Measurements from ENCODE around the gene BTN3A1.

The BTN3A1 gene

DNA sequence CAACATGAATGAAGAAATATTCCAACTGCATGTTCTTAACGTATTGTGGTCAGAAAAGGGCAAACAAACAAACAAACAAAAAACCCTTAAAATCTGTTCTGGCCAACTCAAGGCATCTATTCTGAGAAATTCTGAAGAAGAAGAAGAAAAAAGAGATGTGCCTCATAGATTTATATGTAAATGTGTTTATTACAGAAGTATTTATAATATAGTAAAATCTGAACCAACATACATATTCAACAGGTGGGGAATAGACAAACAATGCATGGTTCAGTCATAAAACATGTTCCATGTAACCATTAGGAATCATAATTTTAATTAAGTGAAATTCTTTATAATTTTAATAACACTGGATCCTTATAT, 36.5 kb upstream of the BTN3A1 start:
- ATAC-seq, result no peak
- TF ChIP-seq OSR1 (CRISPR knock-in tag; IDR thresholded peaks at IDR 0.05) (no peak), TCF4 (CRISPR knock-in tag; IDR thresholded peaks at IDR 0.05; ENCODE audit: borderline replicate concordance) (no peak), ZFP3 (CRISPR knock-in tag; IDR thresholded peaks at IDR 0.05) (no peak), ZNF565 (CRISPR knock-in tag; conservative IDR thresholded peaks at IDR 0.05; ENCODE audit: low read depth) (no peak), ZNF8 (CRISPR knock-in tag; IDR thresholded peaks at IDR 0.05) (no peak), ZFP30 (CRISPR knock-in tag; IDR thresholded peaks at IDR 0.05) (no peak), TSHZ2 (CRISPR knock-in tag; IDR thresholded peaks at IDR 0.05) (no peak)
- TF ChIP-seq, protein P1, sequence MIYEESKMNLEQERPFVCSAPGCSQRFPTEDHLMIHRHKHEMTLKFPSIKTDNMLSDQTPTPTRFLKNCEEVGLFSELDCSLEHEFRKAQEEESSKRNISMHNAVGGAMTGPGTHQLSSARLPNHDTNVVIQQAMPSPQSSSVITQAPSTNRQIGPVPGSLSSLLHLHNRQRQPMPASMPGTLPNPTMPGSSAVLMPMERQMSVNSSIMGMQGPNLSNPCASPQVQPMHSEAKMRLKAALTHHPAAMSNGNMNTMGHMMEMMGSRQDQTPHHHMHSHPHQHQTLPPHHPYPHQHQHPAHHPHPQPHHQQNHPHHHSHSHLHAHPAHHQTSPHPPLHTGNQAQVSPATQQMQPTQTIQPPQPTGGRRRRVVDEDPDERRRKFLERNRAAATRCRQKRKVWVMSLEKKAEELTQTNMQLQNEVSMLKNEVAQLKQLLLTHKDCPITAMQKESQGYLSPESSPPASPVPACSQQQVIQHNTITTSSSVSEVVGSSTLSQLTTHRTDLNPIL (CRISPR knock-in tag; IDR thresholded peaks at IDR 0.05; ENCODE audit: low read depth), result no peak

DNA sequence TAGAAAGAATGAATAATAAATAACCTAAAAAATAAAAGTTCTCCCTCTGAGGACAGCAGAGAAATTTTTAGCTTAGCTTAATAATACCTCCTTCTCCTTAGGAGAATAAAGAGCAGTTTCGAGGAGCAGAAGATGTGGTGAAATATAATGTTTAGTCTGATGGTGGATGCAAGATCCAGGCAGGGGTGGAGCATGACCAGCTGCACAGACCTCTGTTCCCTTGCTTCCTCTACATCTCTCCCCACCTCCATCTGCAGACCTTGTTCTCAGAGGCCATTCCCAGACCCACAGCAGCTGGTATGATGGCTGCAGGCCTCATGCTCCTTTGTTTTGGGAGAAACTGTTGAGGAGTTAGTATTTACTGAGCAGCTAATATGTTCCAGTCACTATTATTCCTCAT, 35.6 kb upstream of the BTN3A1 start:
- no peak for ATAC-seq
- TF ChIP-seq ARNTL (CRISPR knock-in tag; IDR thresholded peaks at IDR 0.05; ENCODE audit: borderline replicate concordance, low read depth) (no peak), ZNF8 (CRISPR knock-in tag; IDR thresholded peaks at IDR 0.05) (no peak), PPARA (CRISPR knock-in tag; IDR thresholded peaks at IDR 0.05; ENCODE audit: borderline replicate concordance) (no peak), CSDC2 (CRISPR knock-in tag; IDR thresholded peaks at IDR 0.05) (no peak), RARB (CRISPR knock-in tag; IDR thresholded peaks at IDR 0.05) (no peak), SNAI2 (CRISPR knock-in tag; IDR thresholded peaks at IDR 0.05) (no peak), GLIS3 (CRISPR knock-in tag; IDR thresholded peaks at IDR 0.05) (no peak), ZNF70 (CRISPR knock-in tag; IDR thresholded peaks at IDR 0.05) (no peak), ZFP3 (CRISPR knock-in tag; IDR thresholded peaks at IDR 0.05) (no peak), ESRRG (CRISPR knock-in tag; IDR thresholded peaks at IDR 0.05) (no peak), ZFP30 (CRISPR knock-in tag; IDR thresholded peaks at IDR 0.05) (no peak), TCF4 (CRISPR knock-in tag; IDR thresholded peaks at IDR 0.05; ENCODE audit: borderline replicate concordance) (no peak), BACH2 (CRISPR knock-in tag; IDR thresholded peaks at IDR 0.05; ENCODE audit: borderline replicate concordance) (no peak)
- TF ChIP-seq, protein P2, sequence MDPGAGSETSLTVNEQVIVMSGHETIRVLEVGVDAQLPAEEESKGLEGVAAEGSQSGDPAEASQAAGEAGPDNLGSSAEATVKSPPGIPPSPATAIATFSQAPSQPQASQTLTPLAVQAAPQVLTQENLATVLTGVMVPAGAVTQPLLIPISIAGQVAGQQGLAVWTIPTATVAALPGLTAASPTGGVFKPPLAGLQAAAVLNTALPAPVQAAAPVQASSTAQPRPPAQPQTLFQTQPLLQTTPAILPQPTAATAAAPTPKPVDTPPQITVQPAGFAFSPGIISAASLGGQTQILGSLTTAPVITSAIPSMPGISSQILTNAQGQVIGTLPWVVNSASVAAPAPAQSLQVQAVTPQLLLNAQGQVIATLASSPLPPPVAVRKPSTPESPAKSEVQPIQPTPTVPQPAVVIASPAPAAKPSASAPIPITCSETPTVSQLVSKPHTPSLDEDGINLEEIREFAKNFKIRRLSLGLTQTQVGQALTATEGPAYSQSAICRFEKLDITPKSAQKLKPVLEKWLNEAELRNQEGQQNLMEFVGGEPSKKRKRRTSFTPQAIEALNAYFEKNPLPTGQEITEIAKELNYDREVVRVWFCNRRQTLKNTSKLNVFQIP (CRISPR knock-in tag; IDR thresholded peaks at IDR 0.05; ENCODE audit: borderline replicate concordance, low read depth), result no peak
- TF ChIP-seq, protein P1 (CRISPR knock-in tag; IDR thresholded peaks at IDR 0.05; ENCODE audit: low read depth), result no peak
- TF ChIP-seq, protein P3, sequence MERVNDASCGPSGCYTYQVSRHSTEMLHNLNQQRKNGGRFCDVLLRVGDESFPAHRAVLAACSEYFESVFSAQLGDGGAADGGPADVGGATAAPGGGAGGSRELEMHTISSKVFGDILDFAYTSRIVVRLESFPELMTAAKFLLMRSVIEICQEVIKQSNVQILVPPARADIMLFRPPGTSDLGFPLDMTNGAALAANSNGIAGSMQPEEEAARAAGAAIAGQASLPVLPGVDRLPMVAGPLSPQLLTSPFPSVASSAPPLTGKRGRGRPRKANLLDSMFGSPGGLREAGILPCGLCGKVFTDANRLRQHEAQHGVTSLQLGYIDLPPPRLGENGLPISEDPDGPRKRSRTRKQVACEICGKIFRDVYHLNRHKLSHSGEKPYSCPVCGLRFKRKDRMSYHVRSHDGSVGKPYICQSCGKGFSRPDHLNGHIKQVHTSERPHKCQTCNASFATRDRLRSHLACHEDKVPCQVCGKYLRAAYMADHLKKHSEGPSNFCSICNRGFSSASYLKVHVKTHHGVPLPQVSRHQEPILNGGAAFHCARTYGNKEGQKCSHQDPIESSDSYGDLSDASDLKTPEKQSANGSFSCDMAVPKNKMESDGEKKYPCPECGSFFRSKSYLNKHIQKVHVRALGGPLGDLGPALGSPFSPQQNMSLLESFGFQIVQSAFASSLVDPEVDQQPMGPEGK (CRISPR knock-in tag; IDR thresholded peaks at IDR 0.05; ENCODE audit: borderline replicate concordance), result no peak
- TF ChIP-seq, protein P4, sequence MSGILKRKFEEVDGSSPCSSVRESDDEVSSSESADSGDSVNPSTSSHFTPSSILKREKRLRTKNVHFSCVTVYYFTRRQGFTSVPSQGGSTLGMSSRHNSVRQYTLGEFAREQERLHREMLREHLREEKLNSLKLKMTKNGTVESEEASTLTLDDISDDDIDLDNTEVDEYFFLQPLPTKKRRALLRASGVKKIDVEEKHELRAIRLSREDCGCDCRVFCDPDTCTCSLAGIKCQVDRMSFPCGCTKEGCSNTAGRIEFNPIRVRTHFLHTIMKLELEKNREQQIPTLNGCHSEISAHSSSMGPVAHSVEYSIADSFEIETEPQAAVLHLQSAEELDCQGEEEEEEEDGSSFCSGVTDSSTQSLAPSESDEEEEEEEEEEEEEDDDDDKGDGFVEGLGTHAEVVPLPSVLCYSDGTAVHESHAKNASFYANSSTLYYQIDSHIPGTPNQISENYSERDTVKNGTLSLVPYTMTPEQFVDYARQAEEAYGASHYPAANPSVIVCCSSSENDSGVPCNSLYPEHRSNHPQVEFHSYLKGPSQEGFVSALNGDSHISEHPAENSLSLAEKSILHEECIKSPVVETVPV (CRISPR knock-in tag; IDR thresholded peaks at IDR 0.05), result no peak

DNA sequence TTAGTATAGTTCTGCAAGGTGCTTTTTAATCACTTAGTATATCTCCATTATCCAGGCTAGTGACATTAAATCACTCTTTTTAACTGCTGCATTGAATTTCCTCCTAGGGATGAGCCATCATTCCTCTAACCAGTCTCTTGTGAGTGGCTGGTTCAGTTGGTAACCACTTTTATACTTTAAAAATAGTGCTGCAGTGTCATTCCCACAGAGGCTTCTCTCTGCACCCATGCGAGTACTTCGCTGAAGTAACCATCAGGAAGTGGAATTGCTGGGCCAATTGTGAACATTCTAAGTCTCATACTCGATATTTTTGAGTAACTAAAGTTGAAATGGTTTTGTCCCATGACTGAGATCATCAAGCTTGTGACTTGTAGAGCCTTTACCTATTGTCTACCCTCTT, 35.0 kb upstream of the BTN3A1 start:
- ATAC-seq, result no peak
- no peak for TF ChIP-seq TSHZ2 (CRISPR knock-in tag; IDR thresholded peaks at IDR 0.05)
- TF ChIP-seq OSR1 (CRISPR knock-in tag; IDR thresholded peaks at IDR 0.05), result no peak
- TF ChIP-seq, protein P3 (CRISPR knock-in tag; IDR thresholded peaks at IDR 0.05; ENCODE audit: borderline replicate concordance), result no peak
- TF ChIP-seq ZNF565 (CRISPR knock-in tag; conservative IDR thresholded peaks at IDR 0.05; ENCODE audit: low read depth), result no peak
- no peak for TF ChIP-seq BACH2 (CRISPR knock-in tag; IDR thresholded peaks at IDR 0.05; ENCODE audit: borderline replicate concordance)
- TF ChIP-seq GLIS3 (CRISPR knock-in tag; IDR thresholded peaks at IDR 0.05), result no peak
- no peak for TF ChIP-seq ESRRG (CRISPR knock-in tag; IDR thresholded peaks at IDR 0.05)
